Stomach (tissue), 4 donors: ENCODE results near the gene FLVCR1.

ENCODE experiments used
- EP300 ChIP-seq: sonication (generic); formaldehyde crosslinking; IDR thresholded peaks from one replicate; pipeline ENCODE4 v1.6.1; 2017; ENCODE audit warnings: antibody characterized with exemption
- POLR2A ChIP-seq, 4 donors: fragments of 450-650 bp; IDR thresholded peaks; one replicate each; pipeline ENCODE4 v1.6.1; 2016; ENCODE audit warnings: antibody characterized with exemption in 4 of 4, control low read depth in 2 of 4, mild to moderate bottlenecking in 1 of 4, moderate library complexity in 1 of 4
- POLR2AphosphoS5 ChIP-seq, 3 donors: sonication (generic); formaldehyde crosslinking; IDR thresholded peaks; one replicate each; pipeline ENCODE4 v1.6.1; 2016; ENCODE audit warnings: antibody characterized with exemption in 3 of 3
- TF ChIP-seq, protein P1 (sequence below), 7 experiments: fragments of 450-650 bp in 4 of 7; fragments of 200-600 bp in 3 of 7; sonication (generic) in 3 of 7; IDR thresholded peaks; one replicate each; pipeline ENCODE4 v1.5.1; 2016 to 2019; ENCODE audit warnings: antibody characterized with exemption in 7 of 7, control low read depth in 2 of 7, mild to moderate bottlenecking in 1 of 7

DNA sequence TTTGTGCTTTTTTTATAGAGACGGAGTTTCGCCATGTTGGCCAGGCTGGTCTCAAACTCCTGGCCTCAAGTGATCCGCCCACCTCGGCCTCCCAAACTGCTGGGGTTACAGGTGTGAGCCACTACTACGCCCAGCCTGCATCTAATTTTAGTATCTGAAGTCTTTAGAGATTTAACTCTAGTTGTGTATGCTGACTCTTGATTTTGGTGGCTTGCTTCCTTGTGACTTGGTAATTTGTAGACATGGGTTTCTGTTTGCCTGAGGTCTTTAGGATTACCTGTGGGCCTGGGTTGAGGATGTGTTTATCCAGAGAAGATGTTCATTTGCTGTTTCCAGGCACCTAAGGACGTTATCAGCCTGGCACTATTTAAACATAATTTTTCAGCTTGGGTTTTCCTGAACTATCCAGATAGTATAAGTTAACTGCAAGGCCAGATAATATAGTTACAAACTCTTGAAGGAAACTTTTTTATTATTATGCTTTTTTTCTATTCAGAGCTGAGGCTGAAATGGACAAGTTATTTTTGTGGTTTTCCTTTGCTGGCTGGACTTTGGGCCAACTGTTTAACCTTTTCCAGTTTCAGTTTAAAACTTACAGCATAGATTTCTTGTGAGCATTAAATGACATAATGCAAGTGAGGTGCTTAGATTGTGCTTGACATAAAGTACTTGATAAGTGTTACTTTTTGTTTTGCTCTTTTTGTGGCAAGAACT lies 84.8 kb downstream of the FLVCR1 start:
- TF ChIP-seq POLR2A (IDR thresholded peaks at IDR 0.05) (no peak), POLR2AphosphoS5 (IDR thresholded peaks at IDR 0.05) (no peak), EP300 (no peak)
- TF ChIP-seq, protein P1, sequence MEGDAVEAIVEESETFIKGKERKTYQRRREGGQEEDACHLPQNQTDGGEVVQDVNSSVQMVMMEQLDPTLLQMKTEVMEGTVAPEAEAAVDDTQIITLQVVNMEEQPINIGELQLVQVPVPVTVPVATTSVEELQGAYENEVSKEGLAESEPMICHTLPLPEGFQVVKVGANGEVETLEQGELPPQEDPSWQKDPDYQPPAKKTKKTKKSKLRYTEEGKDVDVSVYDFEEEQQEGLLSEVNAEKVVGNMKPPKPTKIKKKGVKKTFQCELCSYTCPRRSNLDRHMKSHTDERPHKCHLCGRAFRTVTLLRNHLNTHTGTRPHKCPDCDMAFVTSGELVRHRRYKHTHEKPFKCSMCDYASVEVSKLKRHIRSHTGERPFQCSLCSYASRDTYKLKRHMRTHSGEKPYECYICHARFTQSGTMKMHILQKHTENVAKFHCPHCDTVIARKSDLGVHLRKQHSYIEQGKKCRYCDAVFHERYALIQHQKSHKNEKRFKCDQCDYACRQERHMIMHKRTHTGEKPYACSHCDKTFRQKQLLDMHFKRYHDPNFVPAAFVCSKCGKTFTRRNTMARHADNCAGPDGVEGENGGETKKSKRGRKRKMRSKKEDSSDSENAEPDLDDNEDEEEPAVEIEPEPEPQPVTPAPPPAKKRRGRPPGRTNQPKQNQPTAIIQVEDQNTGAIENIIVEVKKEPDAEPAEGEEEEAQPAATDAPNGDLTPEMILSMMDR (IDR thresholded peaks at IDR 0.05): no peak
